ENCODE measurements around the gene TSPAN9. TPM values are rescaled to one million over a fixed set of nuclear protein-coding genes. Genes with fewer than 3 reads are reported as not detected.

The TSPAN9 gene
- total and polyA plus RNA-seq, 4 donors, result 17.4 to 62.9 (median 34.2) TPM

GRCh38 chr12:3246253-3246652 is 169.1 kb downstream of the TSPAN9 start:
- Histone ChIP-seq H3K27me3 (ENCODE audit: control insufficient read depth in 4 of 4, insufficient read depth in 4 of 4, low read length in 3 of 4) (no peaks in the 10 kb centered on the region), H3K4me3 (ENCODE audit: low read depth in 1 of 3, low read length in 3 of 3) (no peak overlapping the region), H3K36me3 (ENCODE audit: control insufficient read depth in 4 of 4, insufficient read depth in 3 of 4, low read depth in 1 of 4, low read length in 3 of 4) (peaks cover 0 to 3% (median 0%) of the 10 kb centered on the region in 4 donors), H3K27ac (ENCODE audit: low read depth in 1 of 2, low read length in 2 of 2) (no peak overlapping the region), H3K4me1 (ENCODE audit: control insufficient read depth in 4 of 4, insufficient read depth in 4 of 4, low read length in 3 of 4) (peaks cover 7 to 51% (median 39%) of the 10 kb centered on the region in 4 donors), H3K9ac (ENCODE audit: low read depth in 1 of 2, low read length in 2 of 2) (no peak overlapping the region), H3K9me3 (ENCODE audit: control insufficient read depth in 4 of 4, low read length in 3 of 4) (no peaks in the 10 kb centered on the region)
- no peak for TF ChIP-seq FOXA1 (IDR thresholded peaks at IDR 0.05)
- no peak for TF ChIP-seq ZBTB33 (IDR thresholded peaks at IDR 0.05)
- TF ChIP-seq YY1 (IDR thresholded peaks at IDR 0.05), result no peak
- TF ChIP-seq CTCF (IDR thresholded peaks at IDR 0.05; ENCODE audit: low read depth, low read length, missing input control), result no peak
- no peak for TF ChIP-seq MAX (IDR thresholded peaks at IDR 0.05)
- TF ChIP-seq HNF4A (conservative IDR thresholded peaks at IDR 0.05), result no peak
- DNase-seq (ENCODE audit: low spot score), result no peak
- WGBS, result 82% methylated on average over 4 of the region's 4 CpGs

- TF ChIP-seq TAF1 (conservative IDR thresholded peaks at IDR 0.05), result no peak
- TF ChIP-seq FOXA1 (IDR thresholded peaks at IDR 0.05), result no peak
- no peak for TF ChIP-seq GABPA (IDR thresholded peaks at IDR 0.05 in 1 of 2, conservative IDR thresholded peaks at IDR 0.05 in 1 of 2)
- TF ChIP-seq HNF4G (IDR thresholded peaks at IDR 0.05), result no peak
- no peak for TF ChIP-seq RAD21 (IDR thresholded peaks at IDR 0.05)
- no peak for TF ChIP-seq YY1 (IDR thresholded peaks at IDR 0.05)
- no peak for TF ChIP-seq CTCF (IDR thresholded peaks at IDR 0.05; ENCODE audit: low read depth, low read length, missing input control)
- no peak for TF ChIP-seq HNF4A (conservative IDR thresholded peaks at IDR 0.05)
- no peaks in the 10 kb centered on the region for H3K9me3 ChIP-seq (ENCODE audit: control insufficient read depth in 4 of 4, low read length in 3 of 4)
Measured at GRCh38 chr12:3247077-3247476, 169.9 kb downstream of the TSPAN9 start.

More at GRCh38 chr12:3247077-3247476, 169.9 kb downstream of the TSPAN9 start:
- no peak overlapping the region for H3K4me3 ChIP-seq (ENCODE audit: low read depth in 1 of 3, low read length in 3 of 3)
- 70% methylated on average over 11 of the region's 11 CpGs for WGBS
- H3K4me1 ChIP-seq (ENCODE audit: control insufficient read depth in 4 of 4, insufficient read depth in 4 of 4, low read length in 3 of 4), result peaks cover 6 to 51% (median 41%) of the 10 kb centered on the region in 4 donors
- no peaks in the 10 kb centered on the region for H3K27me3 ChIP-seq (ENCODE audit: control insufficient read depth in 4 of 4, insufficient read depth in 4 of 4, low read length in 3 of 4)
- H3K36me3 ChIP-seq (ENCODE audit: control insufficient read depth in 4 of 4, insufficient read depth in 3 of 4, low read depth in 1 of 4, low read length in 3 of 4), result peaks cover 0 to 3% (median 0%) of the 10 kb centered on the region in 4 donors
- no peak overlapping the region for H3K27ac ChIP-seq (ENCODE audit: low read depth in 1 of 2, low read length in 2 of 2)
- DNase-seq (ENCODE audit: low spot score), result no peak
- no peak overlapping the region for H3K9ac ChIP-seq (ENCODE audit: low read depth in 1 of 2, low read length in 2 of 2)

Data from liver (tissue), 9 donors.